ENCODE results near the gene SIPA1L3. TPM values are rescaled to one million over a fixed set of nuclear protein-coding genes. Genes with fewer than 3 reads are reported as not detected.
A peak's percentile ranks its signal among the peaks of the same experiment; 100 is the strongest.

Gene SIPA1L3
- total and polyA plus RNA-seq, 2 experiments from 2014 or later = 15.7 to 54.1 TPM

DNA sequence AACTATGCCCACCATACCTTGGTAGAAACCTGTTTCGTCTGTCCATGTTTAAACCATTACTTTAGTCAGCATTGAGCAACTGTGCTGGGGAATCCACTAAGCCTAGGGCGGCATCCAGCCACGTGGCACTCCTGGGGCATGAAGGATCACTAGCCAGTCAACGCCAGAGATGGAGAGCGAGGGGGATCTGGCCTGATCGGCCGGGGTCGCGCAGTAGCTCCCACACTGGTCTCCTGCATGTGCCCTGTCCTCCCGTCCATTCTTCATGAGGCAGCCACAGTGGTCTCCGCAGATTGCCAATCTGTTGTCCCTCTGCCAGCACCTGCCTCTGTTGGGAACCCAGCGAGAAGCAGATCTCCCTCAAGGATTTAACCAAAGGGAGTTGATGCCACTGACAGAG, 207.6 kb downstream of the SIPA1L3 start (continued):
- TF ChIP-seq, protein P1, sequence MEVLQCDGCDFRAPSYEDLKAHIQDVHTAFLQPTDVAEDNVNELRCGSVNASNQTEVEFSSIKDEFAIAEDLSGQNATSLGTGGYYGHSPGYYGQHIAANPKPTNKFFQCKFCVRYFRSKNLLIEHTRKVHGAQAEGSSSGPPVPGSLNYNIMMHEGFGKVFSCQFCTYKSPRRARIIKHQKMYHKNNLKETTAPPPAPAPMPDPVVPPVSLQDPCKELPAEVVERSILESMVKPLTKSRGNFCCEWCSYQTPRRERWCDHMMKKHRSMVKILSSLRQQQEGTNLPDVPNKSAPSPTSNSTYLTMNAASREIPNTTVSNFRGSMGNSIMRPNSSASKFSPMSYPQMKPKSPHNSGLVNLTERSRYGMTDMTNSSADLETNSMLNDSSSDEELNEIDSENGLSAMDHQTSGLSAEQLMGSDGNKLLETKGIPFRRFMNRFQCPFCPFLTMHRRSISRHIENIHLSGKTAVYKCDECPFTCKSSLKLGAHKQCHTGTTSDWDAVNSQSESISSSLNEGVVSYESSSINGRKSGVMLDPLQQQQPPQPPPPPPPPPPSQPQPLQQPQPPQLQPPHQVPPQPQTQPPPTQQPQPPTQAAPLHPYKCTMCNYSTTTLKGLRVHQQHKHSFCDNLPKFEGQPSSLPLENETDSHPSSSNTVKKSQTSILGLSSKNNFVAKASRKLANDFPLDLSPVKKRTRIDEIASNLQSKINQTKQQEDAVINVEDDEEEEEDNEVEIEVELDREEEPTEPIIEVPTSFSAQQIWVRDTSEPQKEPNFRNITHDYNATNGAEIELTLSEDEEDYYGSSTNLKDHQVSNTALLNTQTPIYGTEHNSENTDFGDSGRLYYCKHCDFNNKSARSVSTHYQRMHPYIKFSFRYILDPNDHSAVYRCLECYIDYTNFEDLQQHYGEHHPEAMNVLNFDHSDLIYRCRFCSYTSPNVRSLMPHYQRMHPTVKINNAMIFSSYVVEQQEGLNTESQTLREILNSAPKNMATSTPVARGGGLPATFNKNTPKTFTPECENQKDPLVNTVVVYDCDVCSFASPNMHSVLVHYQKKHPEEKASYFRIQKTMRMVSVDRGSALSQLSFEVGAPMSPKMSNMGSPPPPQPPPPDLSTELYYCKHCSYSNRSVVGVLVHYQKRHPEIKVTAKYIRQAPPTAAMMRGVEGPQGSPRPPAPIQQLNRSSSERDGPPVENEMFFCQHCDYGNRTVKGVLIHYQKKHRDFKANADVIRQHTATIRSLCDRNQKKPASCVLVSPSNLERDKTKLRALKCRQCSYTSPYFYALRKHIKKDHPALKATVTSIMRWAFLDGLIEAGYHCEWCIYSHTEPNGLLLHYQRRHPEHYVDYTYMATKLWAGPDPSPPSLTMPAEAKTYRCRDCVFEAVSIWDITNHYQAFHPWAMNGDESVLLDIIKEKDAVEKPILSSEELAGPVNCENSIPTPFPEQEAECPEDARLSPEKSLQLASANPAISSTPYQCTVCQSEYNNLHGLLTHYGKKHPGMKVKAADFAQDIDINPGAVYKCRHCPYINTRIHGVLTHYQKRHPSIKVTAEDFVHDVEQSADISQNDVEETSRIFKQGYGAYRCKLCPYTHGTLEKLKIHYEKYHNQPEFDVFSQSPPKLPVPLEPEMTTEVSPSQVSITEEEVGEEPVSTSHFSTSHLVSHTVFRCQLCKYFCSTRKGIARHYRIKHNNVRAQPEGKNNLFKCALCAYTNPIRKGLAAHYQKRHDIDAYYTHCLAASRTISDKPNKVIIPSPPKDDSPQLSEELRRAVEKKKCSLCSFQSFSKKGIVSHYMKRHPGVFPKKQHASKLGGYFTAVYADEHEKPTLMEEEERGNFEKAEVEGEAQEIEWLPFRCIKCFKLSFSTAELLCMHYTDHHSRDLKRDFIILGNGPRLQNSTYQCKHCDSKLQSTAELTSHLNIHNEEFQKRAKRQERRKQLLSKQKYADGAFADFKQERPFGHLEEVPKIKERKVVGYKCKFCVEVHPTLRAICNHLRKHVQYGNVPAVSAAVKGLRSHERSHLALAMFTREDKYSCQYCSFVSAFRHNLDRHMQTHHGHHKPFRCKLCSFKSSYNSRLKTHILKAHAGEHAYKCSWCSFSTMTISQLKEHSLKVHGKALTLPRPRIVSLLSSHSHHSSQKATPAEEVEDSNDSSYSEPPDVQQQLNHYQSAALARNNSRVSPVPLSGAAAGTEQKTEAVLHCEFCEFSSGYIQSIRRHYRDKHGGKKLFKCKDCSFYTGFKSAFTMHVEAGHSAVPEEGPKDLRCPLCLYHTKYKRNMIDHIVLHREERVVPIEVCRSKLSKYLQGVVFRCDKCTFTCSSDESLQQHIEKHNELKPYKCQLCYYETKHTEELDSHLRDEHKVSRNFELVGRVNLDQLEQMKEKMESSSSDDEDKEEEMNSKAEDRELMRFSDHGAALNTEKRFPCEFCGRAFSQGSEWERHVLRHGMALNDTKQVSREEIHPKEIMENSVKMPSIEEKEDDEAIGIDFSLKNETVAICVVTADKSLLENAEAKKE (CRISPR knock-in tag; IDR thresholded peaks at IDR 0.05) = no peak

DNA sequence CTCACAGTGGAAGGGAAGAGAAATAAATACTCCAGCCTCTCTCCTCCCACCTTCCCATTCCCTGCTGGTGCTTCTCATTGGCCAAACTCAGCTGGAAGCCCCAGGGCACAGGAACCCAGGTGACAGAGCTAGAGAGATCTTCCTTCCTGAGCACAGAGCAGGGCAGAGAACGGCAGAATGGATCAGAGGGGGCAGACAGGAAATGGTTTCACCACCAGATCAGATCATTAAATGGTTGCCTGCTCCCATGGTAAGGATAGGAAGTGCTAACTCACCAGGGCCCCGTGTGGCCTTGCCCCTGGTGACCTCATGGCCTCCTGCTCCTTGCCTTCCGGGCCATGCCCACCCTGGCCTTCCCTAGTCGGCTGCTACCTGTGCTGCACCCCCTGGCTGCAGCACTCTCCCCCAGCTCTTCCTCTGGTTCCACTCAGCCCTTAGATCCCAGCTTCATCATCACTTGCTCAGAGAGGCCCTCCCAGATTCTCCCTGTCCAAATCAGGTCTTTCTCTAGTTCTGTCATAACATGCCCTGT, 208.3 kb downstream of the SIPA1L3 start:
- no peak overlapping the region for H3K27ac Mint-ChIP-seq
- Histone ChIP-seq H2AFZ (no peak overlapping the region), H3K79me2 (replicated peaks; ENCODE audit: insufficient read depth) (no peaks in the 10 kb centered on the region), H3K36me3 (ENCODE audit: insufficient read depth) (peaks cover 6% of the 10 kb centered on the region), H3F3A (replicated peaks; ENCODE audit: low read depth) (no peaks in the 10 kb centered on the region; the same call in 1 of the 2 replicates), H3K27ac (ENCODE audit: low read depth) (peak overlapping the region; percentile 69; the same call in 1 of the 2 replicates), H3K4me2 (no peak overlapping the region), H3K27me3 (ENCODE audit: insufficient read depth) (no peaks in the 10 kb centered on the region), H3K4me1 (ENCODE audit: insufficient read depth) (no peaks in the 10 kb centered on the region), H3K9me2 (ENCODE audit: insufficient read depth) (no peaks in the 10 kb centered on the region; the same call in 1 of the 2 replicates), H3K4me3 (no peak overlapping the region), H4K20me1 (replicated peaks; ENCODE audit: insufficient read depth) (no peaks in the 10 kb centered on the region)
- peaks cover 8% of the 10 kb centered on the region for H3K9me3 Mint-ChIP-seq
- no peak overlapping the region for H3K4me3 Mint-ChIP-seq
- peaks cover 3% of the 10 kb centered on the region for H3K27me3 Mint-ChIP-seq (ENCODE audit: insufficient read depth, low read depth, poor library complexity)
- DNase-seq (ENCODE audit: low spot score) = no peak
- H3K36me3 Mint-ChIP-seq (ENCODE audit: low read depth) = peaks cover 70% of the 10 kb centered on the region
- no peak for TF ChIP-seq NANOG (IDR thresholded peaks at IDR 0.05; ENCODE audit: borderline replicate concordance)
- TF ChIP-seq, protein P2, sequence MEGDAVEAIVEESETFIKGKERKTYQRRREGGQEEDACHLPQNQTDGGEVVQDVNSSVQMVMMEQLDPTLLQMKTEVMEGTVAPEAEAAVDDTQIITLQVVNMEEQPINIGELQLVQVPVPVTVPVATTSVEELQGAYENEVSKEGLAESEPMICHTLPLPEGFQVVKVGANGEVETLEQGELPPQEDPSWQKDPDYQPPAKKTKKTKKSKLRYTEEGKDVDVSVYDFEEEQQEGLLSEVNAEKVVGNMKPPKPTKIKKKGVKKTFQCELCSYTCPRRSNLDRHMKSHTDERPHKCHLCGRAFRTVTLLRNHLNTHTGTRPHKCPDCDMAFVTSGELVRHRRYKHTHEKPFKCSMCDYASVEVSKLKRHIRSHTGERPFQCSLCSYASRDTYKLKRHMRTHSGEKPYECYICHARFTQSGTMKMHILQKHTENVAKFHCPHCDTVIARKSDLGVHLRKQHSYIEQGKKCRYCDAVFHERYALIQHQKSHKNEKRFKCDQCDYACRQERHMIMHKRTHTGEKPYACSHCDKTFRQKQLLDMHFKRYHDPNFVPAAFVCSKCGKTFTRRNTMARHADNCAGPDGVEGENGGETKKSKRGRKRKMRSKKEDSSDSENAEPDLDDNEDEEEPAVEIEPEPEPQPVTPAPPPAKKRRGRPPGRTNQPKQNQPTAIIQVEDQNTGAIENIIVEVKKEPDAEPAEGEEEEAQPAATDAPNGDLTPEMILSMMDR (conservative IDR thresholded peaks at IDR 0.05; ENCODE audit: low read depth in 2 of 2) = 0 out of 4 replicates have a peak, but pooled peaks of 1 of the 2 experiments have one; percentile 17
- ATAC-seq = no peak
- H3K4me1 Mint-ChIP-seq = no peaks in the 10 kb centered on the region

Data from GM23338 (cell line).